ENCODE results near the gene TCFL5.
A peak's percentile ranks its signal among the peaks of the same experiment; 100 is the strongest.

TCFL5 gene

GRCh38 chr20:62829231-62830230, 32.1 kb downstream of the TCFL5 start:
- no peak for DNase-seq
- in situ Hi-C loops (cut with HindIII; ENCODE audit: low pct_ligation_motif_present, low pct_unique_long_range_greater_than_20kb, low sequenced_read_pairs) = no loop called here

GRCh38 chr20:62828511-62829230, 33.0 kb downstream of the TCFL5 start:
- in situ Hi-C loops (cut with HindIII; ENCODE audit: low pct_ligation_motif_present, low pct_unique_long_range_greater_than_20kb, low sequenced_read_pairs) = no loop called here
- no peak for DNase-seq

- no peak for DNase-seq
- in situ Hi-C loops (cut with HindIII; ENCODE audit: low pct_ligation_motif_present, low pct_unique_long_range_greater_than_20kb, low sequenced_read_pairs) = no loop called here
These were observed 33.6 kb downstream of the TCFL5 start for GRCh38 chr20:62828051-62828450.

GRCh38 chr20:62827311-62828038, 34.1 kb downstream of the TCFL5 start:
- in situ Hi-C loops (cut with HindIII; ENCODE audit: low pct_ligation_motif_present, low pct_unique_long_range_greater_than_20kb, low sequenced_read_pairs) = no loop called here
- DNase-seq = no peak

GRCh38 chr20:62826646-62827310, 34.8 kb downstream of the TCFL5 start:
- in situ Hi-C loops (cut with HindIII; ENCODE audit: low pct_ligation_motif_present, low pct_unique_long_range_greater_than_20kb, low sequenced_read_pairs) = no loop called here
- no peak for DNase-seq

GRCh38 chr20:62825986-62826645, 35.5 kb downstream of the TCFL5 start:
- in situ Hi-C loops (cut with HindIII; ENCODE audit: low pct_ligation_motif_present, low pct_unique_long_range_greater_than_20kb, low sequenced_read_pairs) = no loop called here
- DNase-seq = no peak

- in situ Hi-C loops (cut with HindIII; ENCODE audit: low pct_ligation_motif_present, low pct_unique_long_range_greater_than_20kb, low sequenced_read_pairs) = no loop called here
- no peak for DNase-seq
These were observed 36.2 kb downstream of the TCFL5 start for GRCh38 chr20:62825333-62825985.

- DNase-seq = peak; percentile 44
- in situ Hi-C loops (cut with HindIII; ENCODE audit: low pct_ligation_motif_present, low pct_unique_long_range_greater_than_20kb, low sequenced_read_pairs) = no loop called here
These were observed 36.9 kb downstream of the TCFL5 start for GRCh38 chr20:62824476-62825332.

- in situ Hi-C loops (cut with HindIII; ENCODE audit: low pct_ligation_motif_present, low pct_unique_long_range_greater_than_20kb, low sequenced_read_pairs) = no loop called here
- DNase-seq = no peak
These were observed 37.7 kb downstream of the TCFL5 start for GRCh38 chr20:62823688-62824475.

- in situ Hi-C loops (cut with HindIII; ENCODE audit: low pct_ligation_motif_present, low pct_unique_long_range_greater_than_20kb, low sequenced_read_pairs) = no loop called here
- DNase-seq = peak; percentile 42
These were observed 38.6 kb downstream of the TCFL5 start for GRCh38 chr20:62822788-62823651.

- no peak for DNase-seq
- in situ Hi-C loops (cut with HindIII; ENCODE audit: low pct_ligation_motif_present, low pct_unique_long_range_greater_than_20kb, low sequenced_read_pairs) = no loop called here
These were observed 39.3 kb downstream of the TCFL5 start for GRCh38 chr20:62822239-62822787.

GRCh38 chr20:62821726-62822210, 39.9 kb downstream of the TCFL5 start:
- in situ Hi-C loops (cut with HindIII; ENCODE audit: low pct_ligation_motif_present, low pct_unique_long_range_greater_than_20kb, low sequenced_read_pairs) = no loop called here
- DNase-seq = no peak

GRCh38 chr20:62820962-62821725, 40.5 kb downstream of the TCFL5 start:
- in situ Hi-C loops (cut with HindIII; ENCODE audit: low pct_ligation_motif_present, low pct_unique_long_range_greater_than_20kb, low sequenced_read_pairs) = no loop called here
- DNase-seq = no peak

Data from ACHN (cell line).